Liver (tissue), 3 donors: ENCODE measurements around the gene NPIPB2.

Experiments used
- EGR1 ChIP-seq, 2 donors: IDR thresholded peaks; 2 replicates each; pipeline ENCODE4 v1.6.1; 2016 to 2018; ENCODE audit warnings: antibody characterized with exemption in 2 of 2, low read depth in 2 of 2
- GABPA ChIP-seq, 2 donors: IDR thresholded peaks in 1 of 2; conservative IDR thresholded peaks in 1 of 2; 2 replicates each; pipeline ENCODE4 v1.6.1; 2016; ENCODE audit warnings: antibody characterized with exemption in 2 of 2, mild to moderate bottlenecking in 1 of 2, moderate library complexity in 1 of 2
- JUND ChIP-seq, 2 donors: IDR thresholded peaks; 2 replicates each; pipeline ENCODE4 v1.6.1; 2016; ENCODE audit warnings: antibody characterized with exemption in 2 of 2
- RAD21 ChIP-seq, 2 donors: IDR thresholded peaks; 2 replicates each; pipeline ENCODE4 v1.6.1; 2016; ENCODE audit warnings: antibody characterized with exemption in 2 of 2, mild to moderate bottlenecking in 2 of 2
- RXRA ChIP-seq, 2 donors: IDR thresholded peaks; 2 replicates each; pipeline ENCODE4 v1.6.1; 2017 to 2018; ENCODE audit warnings: antibody characterized with exemption in 2 of 2, mild to moderate bottlenecking in 1 of 2
- YY1 ChIP-seq: IDR thresholded peaks from 2 replicates; pipeline ENCODE4 v1.6.1; 2016; ENCODE audit warnings: antibody characterized with exemption, mild to moderate bottlenecking
- TF ChIP-seq, protein P1 (sequence below): fragments of 150-350 bp; IDR thresholded peaks from 2 replicates; pipeline ENCODE4 v1.5.1; 2017; ENCODE audit warnings: improper control_type of control experiment, low read depth, low read length; ENCODE audit not compliant: missing input control
- TF ChIP-seq, protein P2 (sequence below): IDR thresholded peaks from 2 replicates; pipeline ENCODE4 v1.6.1; 2016; ENCODE audit warnings: antibody characterized with exemption
- TF ChIP-seq, protein P3 (sequence below): IDR thresholded peaks from 2 replicates; pipeline ENCODE4 v1.6.1; 2016; ENCODE audit warnings: antibody characterized with exemption, mild to moderate bottlenecking
- TF ChIP-seq, protein P4 (sequence below): IDR thresholded peaks from 2 replicates; pipeline ENCODE4 v1.6.1; 2016; ENCODE audit warnings: antibody characterized with exemption
- TF ChIP-seq, protein P5 (sequence below): IDR thresholded peaks from 2 replicates; pipeline ENCODE4 v1.6.1; 2016; ENCODE audit warnings: antibody characterized with exemption
- donor health status: healthy.
- donor health status: healthy.

DNA sequence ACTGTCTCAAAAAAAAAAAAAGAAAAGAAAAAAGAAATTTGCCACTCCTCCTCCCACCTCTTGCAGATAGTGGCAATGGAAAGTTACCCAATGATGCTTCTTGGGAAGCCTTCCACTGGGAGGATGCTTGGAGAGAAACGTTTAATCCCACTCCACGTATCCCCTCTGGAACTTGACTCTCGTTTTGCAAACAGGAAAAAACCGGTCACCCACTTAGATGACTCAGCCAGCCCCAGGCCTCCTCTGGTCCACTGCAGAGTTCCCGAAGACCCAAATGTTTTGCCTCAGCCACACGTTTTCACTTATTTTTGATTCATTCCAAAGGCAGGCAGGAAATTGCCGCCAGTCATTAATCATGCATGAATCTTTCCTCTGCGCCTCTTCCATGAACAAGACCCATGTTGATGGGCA is 13.9 kb upstream of the NPIPB2 start:
- TF ChIP-seq, protein P1, sequence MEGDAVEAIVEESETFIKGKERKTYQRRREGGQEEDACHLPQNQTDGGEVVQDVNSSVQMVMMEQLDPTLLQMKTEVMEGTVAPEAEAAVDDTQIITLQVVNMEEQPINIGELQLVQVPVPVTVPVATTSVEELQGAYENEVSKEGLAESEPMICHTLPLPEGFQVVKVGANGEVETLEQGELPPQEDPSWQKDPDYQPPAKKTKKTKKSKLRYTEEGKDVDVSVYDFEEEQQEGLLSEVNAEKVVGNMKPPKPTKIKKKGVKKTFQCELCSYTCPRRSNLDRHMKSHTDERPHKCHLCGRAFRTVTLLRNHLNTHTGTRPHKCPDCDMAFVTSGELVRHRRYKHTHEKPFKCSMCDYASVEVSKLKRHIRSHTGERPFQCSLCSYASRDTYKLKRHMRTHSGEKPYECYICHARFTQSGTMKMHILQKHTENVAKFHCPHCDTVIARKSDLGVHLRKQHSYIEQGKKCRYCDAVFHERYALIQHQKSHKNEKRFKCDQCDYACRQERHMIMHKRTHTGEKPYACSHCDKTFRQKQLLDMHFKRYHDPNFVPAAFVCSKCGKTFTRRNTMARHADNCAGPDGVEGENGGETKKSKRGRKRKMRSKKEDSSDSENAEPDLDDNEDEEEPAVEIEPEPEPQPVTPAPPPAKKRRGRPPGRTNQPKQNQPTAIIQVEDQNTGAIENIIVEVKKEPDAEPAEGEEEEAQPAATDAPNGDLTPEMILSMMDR, result no peak
- TF ChIP-seq EGR1 (IDR thresholded peaks at IDR 0.05; ENCODE audit: low read depth in 2 of 2) (no peak), JUND (IDR thresholded peaks at IDR 0.05) (no peak), YY1 (no peak), GABPA (IDR thresholded peaks at IDR 0.05 in 1 of 2, conservative IDR thresholded peaks at IDR 0.05 in 1 of 2) (no peak), RXRA (IDR thresholded peaks at IDR 0.05) (no peak), RAD21 (IDR thresholded peaks at IDR 0.05) (no peak)
- TF ChIP-seq, protein P2, sequence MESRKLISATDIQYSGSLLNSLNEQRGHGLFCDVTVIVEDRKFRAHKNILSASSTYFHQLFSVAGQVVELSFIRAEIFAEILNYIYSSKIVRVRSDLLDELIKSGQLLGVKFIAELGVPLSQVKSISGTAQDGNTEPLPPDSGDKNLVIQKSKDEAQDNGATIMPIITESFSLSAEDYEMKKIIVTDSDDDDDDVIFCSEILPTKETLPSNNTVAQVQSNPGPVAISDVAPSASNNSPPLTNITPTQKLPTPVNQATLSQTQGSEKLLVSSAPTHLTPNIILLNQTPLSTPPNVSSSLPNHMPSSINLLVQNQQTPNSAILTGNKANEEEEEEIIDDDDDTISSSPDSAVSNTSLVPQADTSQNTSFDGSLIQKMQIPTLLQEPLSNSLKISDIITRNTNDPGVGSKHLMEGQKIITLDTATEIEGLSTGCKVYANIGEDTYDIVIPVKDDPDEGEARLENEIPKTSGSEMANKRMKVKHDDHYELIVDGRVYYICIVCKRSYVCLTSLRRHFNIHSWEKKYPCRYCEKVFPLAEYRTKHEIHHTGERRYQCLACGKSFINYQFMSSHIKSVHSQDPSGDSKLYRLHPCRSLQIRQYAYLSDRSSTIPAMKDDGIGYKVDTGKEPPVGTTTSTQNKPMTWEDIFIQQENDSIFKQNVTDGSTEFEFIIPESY, result no peak
- TF ChIP-seq, protein P3, sequence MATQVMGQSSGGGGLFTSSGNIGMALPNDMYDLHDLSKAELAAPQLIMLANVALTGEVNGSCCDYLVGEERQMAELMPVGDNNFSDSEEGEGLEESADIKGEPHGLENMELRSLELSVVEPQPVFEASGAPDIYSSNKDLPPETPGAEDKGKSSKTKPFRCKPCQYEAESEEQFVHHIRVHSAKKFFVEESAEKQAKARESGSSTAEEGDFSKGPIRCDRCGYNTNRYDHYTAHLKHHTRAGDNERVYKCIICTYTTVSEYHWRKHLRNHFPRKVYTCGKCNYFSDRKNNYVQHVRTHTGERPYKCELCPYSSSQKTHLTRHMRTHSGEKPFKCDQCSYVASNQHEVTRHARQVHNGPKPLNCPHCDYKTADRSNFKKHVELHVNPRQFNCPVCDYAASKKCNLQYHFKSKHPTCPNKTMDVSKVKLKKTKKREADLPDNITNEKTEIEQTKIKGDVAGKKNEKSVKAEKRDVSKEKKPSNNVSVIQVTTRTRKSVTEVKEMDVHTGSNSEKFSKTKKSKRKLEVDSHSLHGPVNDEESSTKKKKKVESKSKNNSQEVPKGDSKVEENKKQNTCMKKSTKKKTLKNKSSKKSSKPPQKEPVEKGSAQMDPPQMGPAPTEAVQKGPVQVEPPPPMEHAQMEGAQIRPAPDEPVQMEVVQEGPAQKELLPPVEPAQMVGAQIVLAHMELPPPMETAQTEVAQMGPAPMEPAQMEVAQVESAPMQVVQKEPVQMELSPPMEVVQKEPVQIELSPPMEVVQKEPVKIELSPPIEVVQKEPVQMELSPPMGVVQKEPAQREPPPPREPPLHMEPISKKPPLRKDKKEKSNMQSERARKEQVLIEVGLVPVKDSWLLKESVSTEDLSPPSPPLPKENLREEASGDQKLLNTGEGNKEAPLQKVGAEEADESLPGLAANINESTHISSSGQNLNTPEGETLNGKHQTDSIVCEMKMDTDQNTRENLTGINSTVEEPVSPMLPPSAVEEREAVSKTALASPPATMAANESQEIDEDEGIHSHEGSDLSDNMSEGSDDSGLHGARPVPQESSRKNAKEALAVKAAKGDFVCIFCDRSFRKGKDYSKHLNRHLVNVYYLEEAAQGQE, result no peak
- TF ChIP-seq, protein P4, sequence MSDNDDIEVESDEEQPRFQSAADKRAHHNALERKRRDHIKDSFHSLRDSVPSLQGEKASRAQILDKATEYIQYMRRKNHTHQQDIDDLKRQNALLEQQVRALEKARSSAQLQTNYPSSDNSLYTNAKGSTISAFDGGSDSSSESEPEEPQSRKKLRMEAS, result no peak
- TF ChIP-seq, protein P5, sequence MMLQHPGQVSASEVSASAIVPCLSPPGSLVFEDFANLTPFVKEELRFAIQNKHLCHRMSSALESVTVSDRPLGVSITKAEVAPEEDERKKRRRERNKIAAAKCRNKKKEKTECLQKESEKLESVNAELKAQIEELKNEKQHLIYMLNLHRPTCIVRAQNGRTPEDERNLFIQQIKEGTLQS, result no peak
